GM12801 (cell line): Measurements from ENCODE around the gene SEC24D.

Source experiments
- TF ChIP-seq, protein P1 (sequence below): IDR thresholded peaks from one replicate; pipeline ENCODE4 v1.5.1; 2011; ENCODE audit warnings: control low read depth; ENCODE audit not compliant: insufficient read length; ENCODE audit errors: extremely low read depth

The SEC24D gene

GRCh38 chr4:118842055-118842454 is 6.1 kb upstream of the SEC24D start:
- TF ChIP-seq, protein P1, sequence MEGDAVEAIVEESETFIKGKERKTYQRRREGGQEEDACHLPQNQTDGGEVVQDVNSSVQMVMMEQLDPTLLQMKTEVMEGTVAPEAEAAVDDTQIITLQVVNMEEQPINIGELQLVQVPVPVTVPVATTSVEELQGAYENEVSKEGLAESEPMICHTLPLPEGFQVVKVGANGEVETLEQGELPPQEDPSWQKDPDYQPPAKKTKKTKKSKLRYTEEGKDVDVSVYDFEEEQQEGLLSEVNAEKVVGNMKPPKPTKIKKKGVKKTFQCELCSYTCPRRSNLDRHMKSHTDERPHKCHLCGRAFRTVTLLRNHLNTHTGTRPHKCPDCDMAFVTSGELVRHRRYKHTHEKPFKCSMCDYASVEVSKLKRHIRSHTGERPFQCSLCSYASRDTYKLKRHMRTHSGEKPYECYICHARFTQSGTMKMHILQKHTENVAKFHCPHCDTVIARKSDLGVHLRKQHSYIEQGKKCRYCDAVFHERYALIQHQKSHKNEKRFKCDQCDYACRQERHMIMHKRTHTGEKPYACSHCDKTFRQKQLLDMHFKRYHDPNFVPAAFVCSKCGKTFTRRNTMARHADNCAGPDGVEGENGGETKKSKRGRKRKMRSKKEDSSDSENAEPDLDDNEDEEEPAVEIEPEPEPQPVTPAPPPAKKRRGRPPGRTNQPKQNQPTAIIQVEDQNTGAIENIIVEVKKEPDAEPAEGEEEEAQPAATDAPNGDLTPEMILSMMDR = no peak

GRCh38 chr4:118839221-118839927 is 3.4 kb upstream of the SEC24D start:
- TF ChIP-seq, protein P1 = no peak

DNA sequence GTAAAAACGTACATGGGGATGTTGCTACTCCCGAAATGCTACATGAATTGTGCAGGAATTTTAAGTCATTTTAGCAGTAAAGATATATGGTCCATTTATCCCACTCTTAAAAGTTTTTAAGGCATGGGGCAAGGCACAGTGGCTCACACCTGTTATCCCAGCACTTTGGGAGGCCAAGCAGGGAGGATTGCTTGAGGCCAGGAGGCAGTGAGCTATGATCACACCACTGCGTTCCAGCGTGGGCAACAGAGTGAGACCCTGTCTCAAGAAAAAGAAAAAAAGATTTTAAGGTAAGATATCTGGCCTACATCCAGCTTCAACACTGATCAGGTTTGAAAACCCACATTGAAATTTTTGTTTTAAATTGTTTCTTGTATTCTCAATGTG is 1.2 kb upstream of the SEC24D start:
- TF ChIP-seq, protein P1 = no peak

- TF ChIP-seq, protein P1 = no peak
Measured at GRCh38 chr4:118836301-118837120, 585 bp upstream of the SEC24D start.

DNA sequence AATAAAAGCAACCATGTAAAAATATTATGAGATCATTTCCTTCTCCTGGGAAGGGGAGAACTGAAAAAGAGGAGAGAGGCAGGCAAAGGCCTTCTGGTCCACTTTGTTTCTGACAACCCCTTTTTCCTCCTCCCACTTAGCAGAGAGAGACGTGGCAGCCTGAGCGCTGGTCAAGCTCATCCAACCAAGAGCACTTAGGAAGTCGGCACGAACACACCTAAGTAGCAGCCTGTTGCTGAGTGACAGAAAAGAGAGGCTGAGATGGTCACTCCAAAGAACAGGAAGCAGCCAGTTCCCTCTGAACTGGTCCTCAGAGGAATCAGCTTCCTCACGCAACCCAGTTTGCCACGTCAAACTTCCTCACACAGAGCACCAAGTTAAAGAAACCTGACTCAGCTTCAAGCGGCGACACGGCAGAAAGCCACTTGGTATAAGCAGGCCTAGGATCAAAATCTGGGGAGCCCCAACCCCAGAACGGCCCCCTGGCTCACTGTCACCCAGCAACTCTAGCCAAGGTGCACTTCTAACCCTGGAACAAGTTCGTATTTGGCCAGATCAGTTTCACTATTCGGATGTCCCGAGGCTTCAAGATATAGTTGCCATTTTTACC is 861 bp downstream of the SEC24D start:
- TF ChIP-seq, protein P1 = no peak

GRCh38 chr4:118834070-118834469 is 1.9 kb downstream of the SEC24D start:
- TF ChIP-seq, protein P1 = no peak

DNA sequence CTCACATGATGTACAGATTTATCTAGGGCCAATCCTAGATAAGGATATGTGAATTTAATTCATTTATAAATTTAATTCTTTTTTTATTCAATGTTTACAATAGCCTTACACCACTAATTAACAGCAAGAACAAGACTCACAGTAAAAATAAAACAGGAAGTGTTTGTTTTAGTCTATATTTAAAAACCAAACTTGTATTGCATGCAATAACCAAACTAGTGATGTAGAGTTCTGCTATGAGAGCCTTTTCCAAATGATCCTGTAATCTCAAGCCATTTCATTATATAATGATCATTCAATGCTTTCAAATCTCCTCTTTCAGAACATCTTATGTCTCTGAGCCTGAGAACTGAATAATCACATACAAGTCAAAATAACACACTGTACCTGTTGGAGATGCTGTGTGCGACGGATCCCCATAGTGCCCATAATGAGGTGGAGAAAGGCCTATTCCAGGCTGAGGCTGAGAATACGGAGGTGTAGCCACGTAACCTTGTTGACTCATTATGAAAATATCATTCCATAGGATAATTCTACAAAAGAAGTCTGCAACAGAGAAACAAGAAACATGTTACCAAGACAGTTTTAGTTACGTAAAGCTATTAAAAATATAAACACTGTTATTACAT is 2.6 kb downstream of the SEC24D start:
- TF ChIP-seq, protein P1 = no peak
